Keratinocyte (primary cell): ENCODE data around the gene HSPA1B.
"Not testable (repeated sequence)": the region's sequence is repeated elsewhere in the genome, so short reads cannot be mapped to it uniquely, and the experiment has no call there.

Source experiments
- CTCF ChIP-seq, 3 experiments: IDR thresholded peaks in 1 of 3; conservative IDR thresholded peaks in 1 of 3; optimal IDR thresholded peaks in 1 of 3; 2 replicates in 2 of 3; 3 replicates in 1 of 3; pipeline versions ENCODE3 to v1.5.1; 2011; ENCODE audit warnings: low read length in 3 of 3, mild to moderate bottlenecking in 3 of 3, moderate library complexity in 2 of 3, control low read depth in 1 of 3, inconsistent platforms in 1 of 3; ENCODE audit not compliant: insufficient read depth in 2 of 3; ENCODE audit errors: extremely low read depth in 1 of 3
- EZH2 ChIP-seq: IDR thresholded peaks from one replicate; pipeline ENCODE4 v1.6.1; 2012; ENCODE audit warnings: inconsistent platforms, mild to moderate bottlenecking, low read length, moderate library complexity

- not testable (repeated sequence) for TF ChIP-seq CTCF (optimal IDR thresholded peaks at IDR 0.05 in 1 of 3, IDR thresholded peaks at IDR 0.05 in 1 of 3, conservative IDR thresholded peaks at IDR 0.05 in 1 of 3; ENCODE audit: extremely low read depth in 1 of 3, insufficient read depth in 2 of 3, low read length in 3 of 3); EZH2
Observed at GRCh38 chr6:31793927-31794245, 33.7 kb upstream of the HSPA1B start.
